Measurements from ENCODE around the gene GALNTL6.

The GALNTL6 gene

DNA sequence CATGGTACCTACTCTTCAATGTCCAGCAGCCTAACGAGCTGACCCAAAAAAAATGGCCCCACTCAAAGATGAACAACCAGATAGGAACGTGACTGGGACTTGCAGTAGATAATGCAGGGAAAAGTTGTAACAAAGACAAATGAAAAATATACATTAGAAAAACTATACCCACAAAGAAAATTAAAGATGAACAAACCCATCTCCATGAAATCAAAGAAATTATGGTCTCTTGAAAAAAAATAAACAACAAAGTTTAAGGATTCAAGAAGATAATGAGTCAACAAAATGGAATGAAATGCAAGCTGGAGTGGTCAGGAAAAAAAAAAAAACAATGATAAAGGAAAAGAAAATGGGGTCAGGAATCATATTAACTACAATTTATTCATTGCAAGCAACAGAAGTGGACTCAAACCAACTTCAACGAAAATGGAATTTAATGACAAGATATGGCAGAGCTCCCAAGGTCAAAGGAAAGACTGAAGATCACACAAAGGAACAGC lies 1045.6 kb downstream of the GALNTL6 start:
- TF ChIP-seq, protein P1, sequence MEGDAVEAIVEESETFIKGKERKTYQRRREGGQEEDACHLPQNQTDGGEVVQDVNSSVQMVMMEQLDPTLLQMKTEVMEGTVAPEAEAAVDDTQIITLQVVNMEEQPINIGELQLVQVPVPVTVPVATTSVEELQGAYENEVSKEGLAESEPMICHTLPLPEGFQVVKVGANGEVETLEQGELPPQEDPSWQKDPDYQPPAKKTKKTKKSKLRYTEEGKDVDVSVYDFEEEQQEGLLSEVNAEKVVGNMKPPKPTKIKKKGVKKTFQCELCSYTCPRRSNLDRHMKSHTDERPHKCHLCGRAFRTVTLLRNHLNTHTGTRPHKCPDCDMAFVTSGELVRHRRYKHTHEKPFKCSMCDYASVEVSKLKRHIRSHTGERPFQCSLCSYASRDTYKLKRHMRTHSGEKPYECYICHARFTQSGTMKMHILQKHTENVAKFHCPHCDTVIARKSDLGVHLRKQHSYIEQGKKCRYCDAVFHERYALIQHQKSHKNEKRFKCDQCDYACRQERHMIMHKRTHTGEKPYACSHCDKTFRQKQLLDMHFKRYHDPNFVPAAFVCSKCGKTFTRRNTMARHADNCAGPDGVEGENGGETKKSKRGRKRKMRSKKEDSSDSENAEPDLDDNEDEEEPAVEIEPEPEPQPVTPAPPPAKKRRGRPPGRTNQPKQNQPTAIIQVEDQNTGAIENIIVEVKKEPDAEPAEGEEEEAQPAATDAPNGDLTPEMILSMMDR (conservative IDR thresholded peaks at IDR 0.05): no peak
- H3K27ac ChIP-seq: no peak overlapping the region

DNA sequence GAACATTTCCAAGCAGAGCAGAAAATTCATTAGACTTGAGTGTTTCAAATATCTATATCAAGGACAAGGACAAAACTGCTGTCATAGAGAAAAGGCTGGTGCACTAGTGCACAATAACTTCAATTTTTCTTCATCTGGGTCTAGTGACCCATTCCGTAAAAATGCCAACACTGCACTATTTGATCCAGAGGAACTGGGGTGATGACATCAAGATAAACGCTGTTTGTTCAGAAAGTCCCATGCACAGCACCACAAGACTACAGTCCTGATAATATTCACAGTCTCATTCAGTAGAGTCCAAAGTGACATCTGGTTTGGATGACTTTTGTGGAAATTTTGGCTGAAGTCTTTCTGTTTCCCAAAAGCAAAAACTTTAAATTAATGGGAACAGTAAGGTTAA lies 1051.9 kb downstream of the GALNTL6 start:
- TF ChIP-seq, protein P1 (conservative IDR thresholded peaks at IDR 0.05): no peak
- H3K27ac ChIP-seq: no peak overlapping the region

DNA sequence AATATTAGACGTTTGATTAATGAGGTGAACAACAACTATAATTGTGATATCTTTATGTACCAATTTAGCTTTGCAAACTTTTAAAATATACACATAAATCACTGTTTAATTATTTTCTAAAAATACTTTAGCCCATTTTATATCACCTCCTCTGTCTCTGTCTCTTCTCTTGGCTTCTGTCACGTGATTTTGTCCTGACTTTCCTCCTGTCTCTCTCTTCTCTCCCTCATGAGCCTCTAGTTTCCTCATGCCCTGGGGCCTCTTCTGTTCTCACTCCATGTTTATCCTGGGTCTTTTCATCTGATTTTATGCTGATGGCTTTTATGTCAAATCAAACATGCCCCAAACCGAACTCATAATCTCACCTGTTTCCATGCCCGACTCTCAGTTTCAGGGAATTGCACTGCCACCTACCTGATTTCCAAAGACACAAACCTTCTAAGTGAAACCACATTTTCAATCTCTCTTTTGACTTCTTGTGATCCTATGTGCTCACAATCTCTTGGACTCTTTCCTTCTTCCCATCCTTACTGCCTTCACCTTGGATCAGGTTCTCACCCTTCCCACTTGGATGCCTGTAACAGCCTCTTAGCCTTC lies 1052.4 kb downstream of the GALNTL6 start:
- H3K27ac ChIP-seq: no peak overlapping the region
- TF ChIP-seq, protein P1 (conservative IDR thresholded peaks at IDR 0.05): no peak; the same call in 1 of the 2 replicates

DNA sequence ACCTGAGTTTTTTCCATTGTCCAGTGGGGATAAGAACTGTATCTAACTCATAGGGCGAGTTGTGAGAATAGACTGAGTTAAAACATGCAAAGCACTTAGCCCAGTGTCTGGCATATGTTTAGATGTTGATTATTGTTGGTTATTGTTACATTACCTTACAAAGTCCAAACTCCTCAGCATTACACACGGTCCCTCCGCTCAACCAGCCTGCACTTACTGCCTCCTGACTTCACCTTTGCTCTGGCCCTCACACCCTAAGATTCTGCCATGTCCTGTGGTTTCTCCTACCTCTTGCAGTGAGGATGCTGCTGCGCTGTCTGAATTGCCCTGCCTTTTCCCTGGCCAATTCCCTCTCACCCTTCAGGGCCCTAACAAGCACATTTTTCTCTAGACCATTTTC lies 1053.2 kb downstream of the GALNTL6 start:
- no peak overlapping the region for H3K27ac ChIP-seq

DNA sequence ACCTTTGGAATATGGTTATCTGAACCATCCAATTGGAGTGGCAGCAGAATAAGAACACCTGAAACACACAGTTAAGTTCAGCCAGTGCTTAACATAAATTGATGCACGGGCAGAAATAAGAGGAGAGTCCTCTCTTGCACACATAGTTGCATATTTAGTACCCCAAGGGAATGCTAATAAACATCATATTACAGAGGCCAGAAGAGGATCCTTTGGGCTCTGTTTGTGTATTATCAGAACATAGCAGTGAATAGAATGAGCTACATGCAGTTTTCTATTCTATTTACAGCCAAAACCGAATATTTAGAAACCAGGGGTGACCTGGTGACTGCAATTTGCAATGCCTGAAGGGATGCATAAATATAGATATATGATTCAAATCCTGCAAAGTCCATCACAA lies 1054.6 kb downstream of the GALNTL6 start:
- TF ChIP-seq, protein P1 (conservative IDR thresholded peaks at IDR 0.05): no peak

More for the DNA sequence above, 1053.2 kb downstream of the GALNTL6 start:
- TF ChIP-seq, protein P1 (conservative IDR thresholded peaks at IDR 0.05): no peak

DNA sequence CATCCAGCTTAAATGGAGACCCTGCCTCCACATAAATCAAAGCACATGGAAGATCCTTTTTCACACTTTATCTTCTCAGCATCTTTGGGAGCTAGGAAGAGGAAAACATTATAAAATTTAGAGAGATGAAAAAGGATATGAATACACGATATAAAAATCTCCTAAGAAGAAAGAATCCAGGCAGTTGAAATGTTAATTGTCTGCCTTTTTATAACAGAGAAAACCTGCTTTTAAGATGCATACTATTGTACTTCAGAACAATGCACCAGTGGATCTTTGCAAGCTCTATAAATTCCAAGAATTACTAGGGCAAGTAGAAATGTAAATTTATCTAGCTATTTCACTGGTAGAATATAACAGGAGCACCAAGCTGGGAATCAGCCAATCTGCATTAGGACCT lies 1055.1 kb downstream of the GALNTL6 start:
- H3K27ac ChIP-seq: no peak overlapping the region
- TF ChIP-seq, protein P1 (conservative IDR thresholded peaks at IDR 0.05): no peak

More for the DNA sequence above, 1054.6 kb downstream of the GALNTL6 start:
- H3K27ac ChIP-seq: no peak overlapping the region

DNA sequence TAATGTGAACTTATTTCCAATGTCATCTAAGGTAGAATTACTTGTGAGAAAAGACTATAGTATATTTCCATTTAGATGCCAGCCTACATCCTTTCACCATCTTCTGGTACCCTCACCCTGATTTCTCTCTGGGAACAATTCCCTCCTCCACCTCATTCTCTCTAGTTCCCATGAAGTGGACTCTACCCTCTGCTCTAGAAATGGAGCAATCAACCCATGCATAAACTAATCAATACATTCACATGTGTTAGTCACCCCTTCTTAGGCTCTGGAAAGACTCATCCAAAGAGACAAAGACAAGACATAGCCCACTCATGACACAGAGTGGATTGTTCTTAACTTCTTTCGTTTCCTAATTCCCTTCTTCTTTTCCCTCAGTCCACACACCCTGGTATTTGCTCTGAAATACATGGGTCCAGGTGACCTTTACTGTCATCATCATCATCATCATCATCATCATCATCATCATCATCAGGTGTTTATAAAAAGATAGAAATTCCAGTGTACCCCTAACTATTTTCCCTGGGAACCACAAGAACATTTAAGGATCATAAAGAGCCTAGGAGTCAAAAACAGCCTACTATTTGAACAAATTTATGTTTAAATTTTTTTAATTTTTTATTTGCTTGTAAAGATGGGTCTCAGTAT lies 1056.5 kb downstream of the GALNTL6 start:
- H3K27ac ChIP-seq: no peak overlapping the region
- TF ChIP-seq, protein P1 (conservative IDR thresholded peaks at IDR 0.05): no peak

Data from VCaP (cell line).